GM12878 (cell line): ENCODE data around the gene PLPPR1. TPM values are rescaled to one million over a fixed set of nuclear protein-coding genes. Genes with fewer than 3 reads are reported as not detected.

Experiments
- ATAC-seq: fragments of 200-7000 bp; cut with Tn5 transposase; 3 replicates; pipeline ENCODE4 v1.9.1; 2020; ENCODE audit warnings: mild to moderate bottlenecking, moderate library complexity
- BruUV-seq: library from RNA; stranded (reverse); fragments of 400-500 nt; replicated peaks from 2 replicates; lab custom pipeline; 2021; lab: Mats Ljungman, UMichigan
- CTCF ChIA-PET: fragments of 300-600 bp; sonication (Branson Sonifier 250); formaldehyde crosslinking; extraction: SDS; loops from one replicate; lab custom pipeline; 2021; ENCODE audit warnings: inconsistent platforms; lab: Yijun Ruan, JAX
- POLR2A ChIA-PET: fragments of 350-600 bp; formaldehyde crosslinking; extraction: SDS; loops from one replicate; lab custom pipeline; 2021; ENCODE audit warnings: inconsistent platforms; lab: Charles Lee
- RAD21 ChIA-PET: fragments of 300-600 bp; sonication (Branson Sonifier 250); formaldehyde crosslinking; loops from one replicate; lab custom pipeline; 2023; ENCODE audit warnings: antibody characterized with exemption; ENCODE audit not compliant: unreplicated experiment; lab: Charles Lee
- SMC1A ChIA-PET: fragments of 300-600 bp; sonication (Branson Sonifier 250); formaldehyde crosslinking; loops from one replicate; lab custom pipeline; 2023; ENCODE audit not compliant: unreplicated experiment, uncharacterized antibody; lab: Charles Lee
- DNase-seq: peaks from one replicate; pipeline ENCODE4 v3.0.0-alpha.2; 2011; ENCODE audit warnings: low read depth, low spot score
- FAIRE-seq: peaks from 3 replicates; lab custom pipeline; 2011; peaks lifted over from hg19 to GRCh38; lab: Jason Lieb, UNC
- H2AFZ ChIP-seq: 2 replicates; pipeline ENCODE4 v1.6.0; 2011; ENCODE audit warnings: low read depth, low read length, control low read depth; ENCODE audit not compliant: control insufficient read depth
- H3K27ac ChIP-seq: 2 replicates; pipeline ENCODE4 v1.5.1; 2011; ENCODE audit warnings: control low read depth; ENCODE audit not compliant: control insufficient read depth, insufficient read depth
- H3K27me3 ChIP-seq, 2 experiments: replicated peaks in 1 of 2; 2 replicates each; pipeline versions ENCODE4 v1.6.0 to v1.6.1; 2011; ENCODE audit warnings: low read length in 1 of 2; ENCODE audit not compliant: control insufficient read depth in 2 of 2, insufficient read depth in 2 of 2
- H3K36me3 ChIP-seq, 2 experiments: 2 replicates each; pipeline ENCODE4 v1.5.1; 2011; ENCODE audit warnings: low read length in 1 of 2; ENCODE audit not compliant: control insufficient read depth in 2 of 2, insufficient read depth in 2 of 2
- H3K4me1 ChIP-seq: 2 replicates; pipeline ENCODE4 v1.6.1; 2011; ENCODE audit warnings: mild to moderate bottlenecking, low read length, moderate library complexity, mixed read lengths; ENCODE audit not compliant: control insufficient read depth, insufficient read depth
- H3K4me2 ChIP-seq: 2 replicates; pipeline ENCODE4 v1.6.0; 2011; ENCODE audit warnings: control low read depth; ENCODE audit not compliant: control insufficient read depth, insufficient read depth
- H3K4me3 ChIP-seq: fragments of 200-600 bp; sonication (generic); 2 replicates; pipeline ENCODE4 v1.5.1; 2016
- H3K79me2 ChIP-seq: 2 replicates; pipeline ENCODE4 v1.6.0; 2011; ENCODE audit warnings: low read length; ENCODE audit not compliant: control insufficient read depth, insufficient read depth
- H3K9ac ChIP-seq: 2 replicates; pipeline ENCODE4 v1.8.0; 2011; ENCODE audit warnings: low read length, control low read depth, mixed read lengths; ENCODE audit not compliant: control insufficient read depth, insufficient read depth
- H3K9me3 ChIP-seq: replicated peaks from 3 replicates; pipeline ENCODE4 v1.5.1; 2011; ENCODE audit warnings: mild to moderate bottlenecking, low read length; ENCODE audit not compliant: control insufficient read depth, insufficient read depth
- H4K20me1 ChIP-seq: 2 replicates; pipeline ENCODE4 v1.6.0; 2011; ENCODE audit not compliant: control insufficient read depth, insufficient read depth
- BCL11A ChIP-seq: IDR thresholded peaks from 2 replicates; pipeline ENCODE4 v1.6.1; 2011; ENCODE audit warnings: low read depth, low read length
- CEBPZ ChIP-seq: fragments of 150-350 bp; IDR thresholded peaks from 2 replicates; pipeline ENCODE4 v1.6.1; 2016; ENCODE audit warnings: low read depth, low read length
- DPF2 ChIP-seq: fragments of 450-650 bp; IDR thresholded peaks from 2 replicates; pipeline ENCODE4 v1.6.1; 2017; ENCODE audit warnings: mild to moderate bottlenecking
- ETV6 ChIP-seq, 2 experiments: fragments of 450-650 bp in 1 of 2; IDR thresholded peaks in 1 of 2; conservative IDR thresholded peaks in 1 of 2; 2 replicates each; pipeline ENCODE4 v1.6.1; 2014; ENCODE audit warnings: antibody characterized with exemption in 1 of 2, borderline replicate concordance in 1 of 2, low read depth in 1 of 2, mild to moderate bottlenecking in 1 of 2, moderate library complexity in 1 of 2
- IRF4 ChIP-seq: IDR thresholded peaks from 2 replicates; pipeline ENCODE4 v1.6.1; 2011; ENCODE audit warnings: low read depth, low read length
- KAT2A ChIP-seq: conservative IDR thresholded peaks from 2 replicates; pipeline ENCODE4 v1.6.1; 2011; ENCODE audit warnings: low read depth, low read length; ENCODE audit not compliant: control insufficient read depth
- NBN ChIP-seq: fragments of 450-650 bp; IDR thresholded peaks from 2 replicates; pipeline ENCODE4 v1.6.1; 2016
- NFYB ChIP-seq: IDR thresholded peaks from 2 replicates; pipeline ENCODE4 v1.6.1; 2011; ENCODE audit warnings: low read depth, mild to moderate bottlenecking, low read length, improper control_type of control experiment, moderate library complexity; ENCODE audit not compliant: insufficient read depth
- PRDM15 ChIP-seq: fragments of 450-650 bp; formaldehyde crosslinking; IDR thresholded peaks from 2 replicates; pipeline ENCODE4 v1.4.0; 2020; ENCODE audit warnings: mild to moderate bottlenecking, moderate library complexity
- SREBF1 ChIP-seq: IDR thresholded peaks from 2 replicates; pipeline ENCODE4 v1.6.1; 2012; ENCODE audit warnings: mild to moderate bottlenecking, low read length
- TCF3 ChIP-seq: IDR thresholded peaks from 2 replicates; pipeline ENCODE4 v1.6.1; 2012; ENCODE audit warnings: low read depth, mild to moderate bottlenecking, low read length, borderline replicate concordance; ENCODE audit not compliant: insufficient read depth
- USF2 ChIP-seq: IDR thresholded peaks from 2 replicates; pipeline ENCODE4 v1.6.1; 2011; ENCODE audit warnings: low read depth, low read length, improper control_type of control experiment, borderline replicate concordance
- WRNIP1 ChIP-seq: IDR thresholded peaks from 2 replicates; pipeline ENCODE4 v1.6.1; 2011; ENCODE audit warnings: low read depth, low read length, improper control_type of control experiment, borderline replicate concordance
- ZNF274 ChIP-seq: IDR thresholded peaks from one replicate; pipeline ENCODE4 v1.8.0; 2011; ENCODE audit not compliant: insufficient read length, insufficient read depth
- WGBS: methylation state at CpG from one replicate; pipeline ENCODE4 v1.1.6; 2016; ENCODE audit warnings: low lambda C conversion rate; ENCODE audit not compliant: insufficient replicate concordance, insufficient coverage; ENCODE audit errors: missing lambda C conversion rate; 5-methylcytosine and 5-hydroxymethylcytosine counted together
- in situ Hi-C: fragments of 300-500 bp; cut with MboI; formaldehyde crosslinking; loops from 9 replicates; pipeline ENCODE4 v1.14.3; 2018; ENCODE audit warnings: mixed read lengths
- intact Hi-C: fragments of 100-400 bp; cut with micrococcal nuclease; formaldehyde crosslinking; loops from one replicate; pipeline ENCODE4 v1.14.2; 2022; ENCODE audit not compliant: unreplicated experiment
- polyA plus RNA-seq, 11 experiments: library from polyadenylated mRNA; depleted of rRNA in 4 of 11; unstranded in 6 of 11; stranded (reverse) in 5 of 11; fragments of >200 nt; fragmentation: Nextera tagmentation in 4 of 11; fragmentation: Illumina TruSeq in 1 of 11; extraction: Ambion mirVana in 4 of 11; extraction: Trizol in 1 of 11; gene quantifications; 1 replicate in 1 of 11; 2 replicates in 10 of 11; pipeline versions ENCODE4 v1.2.1 to v1.2.3, GENCODE V29; 2011 to 2016; ENCODE audit warnings: inconsistent platforms in 2 of 11, missing spikeins in 2 of 11, low read depth in 1 of 11
- total RNA-seq, 4 experiments: library from RNA; depleted of rRNA in 3 of 4; stranded (reverse); fragments of >200 nt in 3 of 4; fragmentation: Illumina TruSeq in 1 of 4; extraction: Trizol in 1 of 4; gene quantifications; 2 replicates each; pipeline versions ENCODE4 v1.2.1 to v1.2.3, GENCODE V29; 2013 to 2021
- TF ChIP-seq, protein P1 (sequence below): fragments of 450-650 bp; conservative IDR thresholded peaks from 2 replicates; pipeline ENCODE4 v1.6.1; 2017; ENCODE audit warnings: mild to moderate bottlenecking, moderate library complexity

PLPPR1 gene
- total and polyA plus RNA-seq, 10 of the 15 experiments (the other 5 are each of a cell fraction or from before 2014, with no cell fraction given): 0.69 TPM; not detected in 9

DNA sequence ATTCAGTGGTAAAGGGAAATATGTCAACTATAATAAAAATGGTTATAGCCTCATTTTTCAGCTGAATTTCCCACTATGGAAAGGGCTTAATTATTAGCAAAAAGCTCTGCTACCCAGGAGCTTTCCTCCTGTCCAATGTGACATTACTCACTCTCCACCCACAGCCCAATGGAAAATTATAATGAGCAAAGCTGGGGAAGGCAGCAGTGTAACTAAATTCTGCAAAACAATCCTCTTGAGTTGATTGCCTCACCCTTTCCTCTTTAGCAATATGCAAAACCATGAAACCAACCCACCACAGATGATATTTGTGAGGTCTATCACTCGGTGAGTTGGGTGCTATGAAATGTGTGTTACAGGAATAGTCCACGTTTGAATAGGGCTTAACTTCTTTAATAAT is 14.0 kb upstream of the PLPPR1 start:
- Histone ChIP-seq H3K4me3 (no peak overlapping the region), H3K79me2 (no peaks in the 10 kb centered on the region), H3K36me3 (no peaks in the 10 kb centered on the region), H3K4me2 (no peak overlapping the region), H3K9me3 (no peaks in the 10 kb centered on the region), H4K20me1 (no peaks in the 10 kb centered on the region), H3K27ac (no peak overlapping the region), H3K4me1 (no peaks in the 10 kb centered on the region), H3K9ac (no peak overlapping the region), H3K27me3 (no peaks in the 10 kb centered on the region), H2AFZ (no peak overlapping the region)
- DNase-seq (no peak), ATAC-seq (no peak), FAIRE-seq (no peak)
- in situ Hi-C loops (no loop called here), intact Hi-C loops (no loop called here)
- no TSS peak for BruUV-seq
- 0% methylated on average over 2 of the region's 2 CpGs for WGBS
- ChIA-PET RAD21 (no interaction called here), POLR2A (no interaction called here), SMC1A (interaction anchor here (1.1 kb wide), 1 partner anchor 11 kb away, joined by 3 read pairs; no protein-coding TSS in a partner anchor), CTCF (interaction anchor here (1.3 kb wide), 1 partner anchor 13 kb away, joined by 4 read pairs; no protein-coding TSS in a partner anchor)
- TF ChIP-seq DPF2 (no peak), ETV6 (conservative IDR thresholded peaks at IDR 0.05 in 1 of 2, IDR thresholded peaks at IDR 0.05 in 1 of 2; ENCODE audit: borderline replicate concordance in 1 of 2, low read depth in 1 of 2) (no peak), CEBPZ (no peak), IRF4 (no peak), WRNIP1 (no peak), NFYB (no peak), SREBF1 (no peak), NBN (no peak), KAT2A (no peak), USF2 (no peak), TCF3 (no peak), PRDM15 (CRISPR knock-in tag) (no peak), ZNF274 (no peak), BCL11A (no peak)
- TF ChIP-seq, protein P1, sequence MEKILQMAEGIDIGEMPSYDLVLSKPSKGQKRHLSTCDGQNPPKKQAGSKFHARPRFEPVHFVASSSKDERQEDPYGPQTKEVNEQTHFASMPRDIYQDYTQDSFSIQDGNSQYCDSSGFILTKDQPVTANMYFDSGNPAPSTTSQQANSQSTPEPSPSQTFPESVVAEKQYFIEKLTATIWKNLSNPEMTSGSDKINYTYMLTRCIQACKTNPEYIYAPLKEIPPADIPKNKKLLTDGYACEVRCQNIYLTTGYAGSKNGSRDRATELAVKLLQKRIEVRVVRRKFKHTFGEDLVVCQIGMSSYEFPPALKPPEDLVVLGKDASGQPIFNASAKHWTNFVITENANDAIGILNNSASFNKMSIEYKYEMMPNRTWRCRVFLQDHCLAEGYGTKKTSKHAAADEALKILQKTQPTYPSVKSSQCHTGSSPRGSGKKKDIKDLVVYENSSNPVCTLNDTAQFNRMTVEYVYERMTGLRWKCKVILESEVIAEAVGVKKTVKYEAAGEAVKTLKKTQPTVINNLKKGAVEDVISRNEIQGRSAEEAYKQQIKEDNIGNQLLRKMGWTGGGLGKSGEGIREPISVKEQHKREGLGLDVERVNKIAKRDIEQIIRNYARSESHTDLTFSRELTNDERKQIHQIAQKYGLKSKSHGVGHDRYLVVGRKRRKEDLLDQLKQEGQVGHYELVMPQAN: no peak
